HG03378 (cell line): ENCODE measurements around the gene PLA2G2F.

ENCODE experiments used
- ATAC-seq: cut with Tn5 transposase; IDR thresholded peaks from one replicate; pipeline ENCODE4 v1.9.1; 2021; ENCODE audit warnings: mild to moderate bottlenecking, moderate library complexity; ENCODE audit not compliant: unreplicated experiment

The PLA2G2F gene

GRCh38 chr1:20188455-20188817, 49.3 kb downstream of the PLA2G2F start:
- ATAC-seq: no peak

DNA sequence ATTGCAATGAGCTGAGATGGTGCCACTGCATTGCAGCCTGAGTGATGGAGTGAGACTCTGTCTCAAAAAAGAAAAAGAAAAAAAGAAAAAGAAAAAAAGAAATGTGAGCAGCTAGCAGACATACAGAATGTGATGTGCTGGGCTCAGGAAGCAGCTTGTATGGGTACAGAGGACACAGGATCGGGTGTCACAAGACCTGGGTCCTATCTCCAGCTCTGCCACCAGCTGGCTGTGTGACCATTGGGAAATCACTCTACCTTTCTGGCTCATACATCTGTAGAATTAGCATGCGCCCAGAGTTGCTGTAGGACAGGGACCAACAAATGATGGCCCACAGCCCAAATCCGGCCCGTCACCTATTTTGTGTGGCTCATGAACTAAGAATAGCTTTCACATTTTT, 50.5 kb downstream of the PLA2G2F start:
- ATAC-seq: no peak

DNA sequence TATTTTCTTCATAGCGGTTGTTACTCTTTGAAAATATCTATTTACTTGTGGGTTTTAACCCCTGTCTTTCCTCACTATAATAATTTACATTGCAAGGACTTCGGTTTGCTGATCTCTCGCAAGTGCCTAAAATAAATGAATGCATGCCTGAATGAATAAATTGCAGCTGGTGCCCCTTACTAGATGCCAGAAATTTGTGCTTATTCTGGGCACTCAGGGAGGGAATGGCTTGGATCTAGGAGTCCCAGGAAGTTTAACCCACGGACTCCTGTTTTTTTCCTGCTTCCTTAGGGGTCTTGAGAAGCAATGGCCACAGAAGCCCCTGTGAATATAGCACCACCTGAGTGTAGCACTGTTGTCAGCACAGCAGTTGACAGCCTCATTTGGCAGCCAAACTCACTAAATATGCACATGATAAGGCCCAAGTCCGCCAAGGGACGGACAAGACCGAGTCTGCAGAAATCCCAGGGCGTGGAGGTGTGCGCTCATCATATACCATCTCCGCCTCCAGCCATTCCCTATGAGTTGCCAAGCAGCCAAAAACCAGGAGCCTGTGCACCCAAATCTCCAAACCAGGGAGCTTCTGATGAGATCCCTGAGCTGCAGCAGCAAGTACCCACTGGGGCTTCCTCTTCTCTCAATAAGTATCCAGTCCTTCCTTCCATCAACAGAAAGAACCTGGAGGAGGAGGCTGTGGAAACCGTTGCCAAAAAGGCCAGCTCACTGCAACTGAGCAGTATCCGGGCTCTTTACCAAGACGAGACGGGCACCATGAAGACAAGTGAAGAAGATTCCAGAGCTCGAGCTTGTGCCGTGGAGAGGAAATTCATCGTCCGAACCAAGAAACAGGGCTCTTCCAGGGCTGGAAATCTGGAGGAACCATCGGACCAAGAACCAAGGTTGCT, 51.4 kb downstream of the PLA2G2F start:
- ATAC-seq: no peak

GRCh38 chr1:20191266-20191825, 52.2 kb downstream of the PLA2G2F start:
- ATAC-seq: no peak

- ATAC-seq: no peak
Observed at GRCh38 chr1:20192364-20192763, 53.2 kb downstream of the PLA2G2F start.

DNA sequence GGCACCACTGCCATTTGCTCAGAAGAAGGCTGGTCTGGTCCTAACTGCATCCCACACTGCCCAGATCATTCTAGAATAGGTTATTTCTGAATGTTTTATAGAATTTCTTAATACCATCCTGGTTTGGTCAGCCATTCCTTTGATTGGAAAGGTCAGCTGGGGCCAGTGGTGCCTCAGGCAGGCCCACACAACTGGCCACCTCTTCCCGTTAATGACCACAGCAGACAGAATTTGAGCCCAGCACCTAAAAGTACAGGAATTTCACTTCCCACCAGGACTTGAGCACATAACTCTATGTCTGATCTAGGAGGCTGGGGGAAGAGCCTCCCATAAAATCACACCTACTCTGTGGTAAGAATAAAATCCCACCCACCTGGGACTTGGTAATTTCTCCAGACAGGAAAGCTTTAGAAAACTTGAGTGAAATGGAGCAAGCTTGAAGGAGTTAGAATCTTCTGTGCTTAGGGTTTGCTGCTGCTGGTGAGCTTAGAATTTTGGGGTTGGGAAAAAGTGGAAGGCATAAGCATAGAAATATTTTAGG, 53.8 kb downstream of the PLA2G2F start:
- ATAC-seq: no peak

DNA sequence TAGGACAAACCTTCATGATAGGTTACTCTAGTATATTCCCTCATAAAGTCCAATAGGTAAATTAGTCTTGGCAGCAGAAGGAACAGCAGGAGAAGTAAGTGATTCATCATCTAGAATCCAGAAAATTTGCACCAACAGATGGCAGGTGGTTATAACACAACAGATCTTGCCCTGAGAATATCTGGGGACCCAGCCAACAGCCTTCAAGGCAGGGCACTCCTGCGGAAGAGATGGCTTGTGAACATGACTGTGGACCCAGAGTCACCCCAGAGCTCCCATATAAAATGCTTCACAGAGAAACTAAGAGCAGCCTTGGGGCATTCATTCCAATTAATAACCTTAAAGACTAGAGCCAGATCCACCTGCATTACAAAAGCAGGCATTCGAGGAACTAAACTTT, 55.1 kb downstream of the PLA2G2F start:
- ATAC-seq: no peak

DNA sequence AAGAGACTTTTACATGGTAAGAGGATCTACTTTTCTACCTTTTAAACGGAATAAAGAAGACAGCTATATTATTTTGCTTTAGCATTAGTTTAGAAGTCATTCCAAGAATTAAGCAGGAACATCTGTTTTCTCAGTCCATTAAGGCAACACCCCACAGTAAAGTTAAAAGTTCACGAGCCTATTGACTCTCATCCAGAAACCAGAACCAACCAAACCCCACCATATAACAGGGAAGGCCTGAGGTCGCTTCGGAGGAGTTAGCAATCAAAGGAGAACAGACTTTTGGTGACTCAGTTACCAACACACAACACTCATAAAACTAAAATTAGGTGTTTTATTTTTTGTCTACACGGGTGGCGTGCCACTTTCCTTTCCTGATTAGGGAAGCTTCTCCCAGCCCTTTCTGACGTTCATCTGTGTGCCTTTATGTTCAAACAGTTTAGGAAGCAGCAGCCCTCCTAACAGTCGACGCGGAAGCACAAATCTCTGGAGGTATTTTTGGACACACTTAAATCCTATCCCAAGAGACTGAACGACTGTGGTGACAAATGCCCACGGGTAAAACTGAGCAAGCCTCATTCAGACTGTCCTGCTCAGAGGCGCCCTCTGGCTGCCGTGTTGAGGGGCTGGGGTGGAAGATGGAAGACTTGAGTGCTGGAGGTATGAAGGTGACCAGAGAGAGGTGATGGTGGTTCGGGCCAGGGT, 55.8 kb downstream of the PLA2G2F start:
- ATAC-seq: no peak

DNA sequence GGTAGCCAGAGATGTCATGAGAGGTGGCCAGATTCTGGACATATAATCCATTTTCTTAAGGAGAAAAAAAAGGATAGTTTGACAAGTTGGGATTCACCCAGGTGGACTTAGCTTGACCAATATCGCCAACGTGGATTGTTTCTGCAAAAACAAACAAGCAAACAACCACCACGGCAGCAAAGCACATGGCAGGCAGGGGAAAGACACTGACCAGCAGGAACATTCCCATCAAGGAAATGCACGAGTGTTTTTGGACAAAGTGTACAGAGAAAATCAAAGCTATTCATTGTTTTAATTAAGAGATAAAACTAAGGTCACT, 56.3 kb downstream of the PLA2G2F start:
- no peak for ATAC-seq

- no peak for ATAC-seq
Observed at GRCh38 chr1:20197329-20197791, 58.2 kb downstream of the PLA2G2F start.

DNA sequence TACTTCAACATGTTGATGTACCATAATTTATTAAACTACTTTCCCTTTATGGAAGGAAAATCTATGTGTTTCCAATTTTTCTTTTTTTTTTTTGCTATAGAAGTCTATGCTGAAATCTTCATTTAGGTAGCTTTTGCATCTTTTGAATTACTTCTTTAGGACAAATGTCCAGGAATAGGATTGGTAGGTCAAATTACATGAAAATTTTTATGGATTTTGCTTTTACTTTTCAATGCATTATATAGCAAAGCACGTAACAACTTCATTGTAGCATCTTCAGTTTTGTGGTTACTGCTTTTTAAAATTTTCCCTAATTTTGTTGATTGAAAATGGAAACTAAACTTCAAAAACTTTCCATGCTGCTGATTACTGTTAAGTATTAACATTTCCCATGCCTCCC, 59.2 kb downstream of the PLA2G2F start:
- ATAC-seq: no peak

DNA sequence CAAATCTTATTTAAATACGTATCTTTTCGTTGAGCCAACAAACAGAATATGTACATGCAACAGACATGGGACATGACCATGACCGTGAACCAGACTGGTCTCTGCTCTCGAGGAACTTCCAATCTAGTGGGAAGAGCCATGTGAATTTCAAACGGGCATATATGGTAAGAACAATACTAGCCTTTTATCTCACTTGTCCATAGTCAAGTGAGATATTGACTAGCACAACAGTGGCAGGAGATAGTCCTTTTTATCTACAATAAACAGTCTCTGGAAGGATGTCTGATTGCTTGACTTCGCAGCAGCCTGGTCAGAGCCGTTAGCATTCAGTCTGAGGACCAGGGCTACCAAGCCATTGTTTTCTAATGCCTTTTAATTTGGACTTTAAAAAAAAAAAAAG, 59.8 kb downstream of the PLA2G2F start:
- no peak for ATAC-seq

GRCh38 chr1:20199403-20199802, 60.3 kb downstream of the PLA2G2F start:
- no peak for ATAC-seq

DNA sequence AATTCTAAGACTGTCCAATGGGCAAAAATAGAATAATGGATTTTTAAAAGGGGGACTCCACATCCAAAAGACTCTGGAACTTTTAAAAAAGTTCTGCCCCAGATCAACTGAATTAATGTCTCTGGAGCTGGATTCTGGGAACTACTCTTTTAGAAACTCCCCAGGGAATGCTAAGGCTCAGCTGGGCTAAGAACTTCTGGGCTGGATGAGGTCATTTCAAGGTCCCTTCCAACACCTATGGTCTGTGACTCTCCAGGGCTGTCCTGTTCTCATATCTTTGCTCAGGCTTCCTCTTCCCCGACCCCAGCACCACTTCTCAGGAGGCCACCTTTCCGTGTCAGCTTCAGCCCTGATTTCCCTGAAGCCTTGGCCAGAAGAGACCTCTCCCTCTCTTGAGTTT, 60.7 kb downstream of the PLA2G2F start:
- ATAC-seq: no peak
